CD14-positive monocyte (primary cell): Measurements from ENCODE around the gene DOCK1. TPM values are rescaled to one million over a fixed set of nuclear protein-coding genes. Genes with fewer than 3 reads are reported as not detected.

Experiments
- DNase-seq, 3 donors: peaks; one replicate each; pipeline ENCODE4 v3.0.0-alpha.2; 2011 to 2022
- H2AFZ ChIP-seq: 2 replicates; pipeline ENCODE4 v1.6.0; 2012; ENCODE audit warnings: mild to moderate bottlenecking, low read depth, low read length, inconsistent platforms; ENCODE audit not compliant: insufficient read depth, poor library complexity, severe bottlenecking
- H3K27ac ChIP-seq, 2 donors: 1 replicate in 1 of 2; 2 replicates in 1 of 2; pipeline ENCODE4 v1.5.1; 2012 to 2013; ENCODE audit warnings: low read length in 2 of 2, control low read depth in 1 of 2, inconsistent platforms in 1 of 2, low read depth in 1 of 2, mild to moderate bottlenecking in 1 of 2
- H3K27me3 ChIP-seq, 2 donors: one replicate each; pipeline versions ENCODE4 v1.6.0 to v1.6.1; 2011 to 2013; ENCODE audit warnings: low read length in 2 of 2; ENCODE audit not compliant: control insufficient read depth in 2 of 2, insufficient read depth in 2 of 2
- H3K36me3 ChIP-seq, 2 donors: replicated peaks in 1 of 2; 1 replicate in 1 of 2; 2 replicates in 1 of 2; pipeline versions ENCODE4 v1.5.1 to v1.6.1; 2012 to 2013; ENCODE audit warnings: low read length in 2 of 2, control low read depth in 1 of 2, inconsistent platforms in 1 of 2, mild to moderate bottlenecking in 1 of 2; ENCODE audit not compliant: insufficient read depth in 2 of 2, control insufficient read depth in 1 of 2
- H3K4me1 ChIP-seq, 2 donors: 1 replicate in 1 of 2; 2 replicates in 1 of 2; pipeline versions ENCODE4 v1.5.1 to v1.6.1; 2012 to 2013; ENCODE audit warnings: low read length in 2 of 2, control low read depth in 1 of 2, inconsistent platforms in 1 of 2, mild to moderate bottlenecking in 1 of 2, moderate library complexity in 1 of 2; ENCODE audit not compliant: insufficient read depth in 2 of 2, control insufficient read depth in 1 of 2
- H3K4me2 ChIP-seq: replicated peaks from 2 replicates; pipeline ENCODE3; 2012; ENCODE audit warnings: low read length, moderate library complexity, mild to moderate bottlenecking; ENCODE audit not compliant: poor library complexity, severe bottlenecking; ENCODE audit errors: extremely low read depth
- H3K4me3 ChIP-seq, 3 experiments: fragments of 200-600 bp in 1 of 3; sonication (generic) in 1 of 3; replicated peaks in 1 of 3; 1 replicate in 2 of 3; 2 replicates in 1 of 3; pipeline ENCODE4 v1.5.1; 2011 to 2013; ENCODE audit warnings: low read length in 3 of 3, mild to moderate bottlenecking in 3 of 3, control low read depth in 2 of 3, low read depth in 2 of 3, inconsistent platforms in 1 of 3, moderate library complexity in 1 of 3
- H3K79me2 ChIP-seq: 2 replicates; pipeline ENCODE4 v1.6.0; 2012; ENCODE audit warnings: mild to moderate bottlenecking, control low read depth, inconsistent platforms, low read length, moderate library complexity; ENCODE audit not compliant: insufficient read depth
- H3K9ac ChIP-seq: 2 replicates; pipeline ENCODE4 v1.6.0; 2017; ENCODE audit warnings: low read length, mild to moderate bottlenecking; ENCODE audit not compliant: insufficient read depth, poor library complexity, severe bottlenecking
- H3K9me3 ChIP-seq, 2 donors: replicated peaks in 1 of 2; 1 replicate in 1 of 2; 2 replicates in 1 of 2; pipeline versions ENCODE4 v1.5.1 to v1.6.1; 2012 to 2013; ENCODE audit warnings: low read length in 2 of 2, control low read depth in 1 of 2; ENCODE audit not compliant: control insufficient read depth in 1 of 2, insufficient read depth in 1 of 2
- H4K20me1 ChIP-seq: 2 replicates; pipeline ENCODE4 v1.6.0; 2012; ENCODE audit warnings: mild to moderate bottlenecking, low read length, control low read depth, moderate library complexity; ENCODE audit not compliant: insufficient read depth
- H3K27ac Mint-ChIP-seq, 7 donors: one replicate each; pipeline ENCODE4 v1.8.0; 2020; ENCODE audit warnings: mild to moderate bottlenecking in 7 of 7, mixed read lengths in 7 of 7, moderate library complexity in 6 of 7, inconsistent platforms in 2 of 7
- H3K27me3 Mint-ChIP-seq, 3 donors: one replicate each; pipeline ENCODE4 v1.8.0; 2021 to 2022; ENCODE audit warnings: low read depth in 3 of 3, mild to moderate bottlenecking in 3 of 3, mixed read lengths in 3 of 3, moderate library complexity in 3 of 3, inconsistent platforms in 1 of 3
- H3K36me3 Mint-ChIP-seq, 2 donors: one replicate each; pipeline ENCODE4 v1.8.0; 2020; ENCODE audit warnings: mixed read lengths in 2 of 2, inconsistent platforms in 1 of 2, mild to moderate bottlenecking in 1 of 2
- H3K4me1 Mint-ChIP-seq: one replicate; pipeline ENCODE4 v1.8.0; 2020; ENCODE audit warnings: mild to moderate bottlenecking, mixed read lengths
- H3K4me3 Mint-ChIP-seq, 2 donors: one replicate each; pipeline ENCODE4 v1.8.0; 2020; ENCODE audit warnings: mild to moderate bottlenecking in 2 of 2, mixed read lengths in 2 of 2, moderate library complexity in 1 of 2
- H3K9me3 Mint-ChIP-seq, 7 donors: one replicate each; pipeline ENCODE4 v1.8.0; 2020 to 2022; ENCODE audit warnings: mixed read lengths in 7 of 7, mild to moderate bottlenecking in 6 of 7, moderate library complexity in 6 of 7, inconsistent platforms in 2 of 7
- whole genome bisulfite sequencing: methylation state at CpG from one replicate; pipeline ENCODE4 v1.1.5; 2013; ENCODE audit warnings: missing lambda C conversion rate; ENCODE audit not compliant: insufficient coverage; 5-methylcytosine and 5-hydroxymethylcytosine counted together
- intact Hi-C, 2 donors: fragments of 100-400 bp; cut with micrococcal nuclease; formaldehyde crosslinking; loops; one replicate each; pipeline versions ENCODE4 v1.15.0 to v1.15.1; 2023
- polyA plus RNA-seq, 3 donors: library from polyadenylated mRNA; depleted of rRNA in 1 of 3; unstranded in 2 of 3; stranded (reverse) in 1 of 3; fragments of 300-500 nt in 2 of 3; fragments of >200 nt in 1 of 3; fragmentation: Illumina TruSeq in 2 of 3; gene quantifications; 1 replicate in 2 of 3; 2 replicates in 1 of 3; pipeline ENCODE4 v1.2.3, GENCODE V29; 2012 to 2021
- TF ChIP-seq, protein P1 (sequence below): fragments of 200-600 bp; IDR thresholded peaks from one replicate; pipeline ENCODE4 v1.8.0; 2022; ENCODE audit warnings: antibody characterized with exemption, mild to moderate bottlenecking

Gene DOCK1
- polyA plus RNA-seq, 3 donors, result 0.31 to 0.35 TPM; not detected in 1

DNA sequence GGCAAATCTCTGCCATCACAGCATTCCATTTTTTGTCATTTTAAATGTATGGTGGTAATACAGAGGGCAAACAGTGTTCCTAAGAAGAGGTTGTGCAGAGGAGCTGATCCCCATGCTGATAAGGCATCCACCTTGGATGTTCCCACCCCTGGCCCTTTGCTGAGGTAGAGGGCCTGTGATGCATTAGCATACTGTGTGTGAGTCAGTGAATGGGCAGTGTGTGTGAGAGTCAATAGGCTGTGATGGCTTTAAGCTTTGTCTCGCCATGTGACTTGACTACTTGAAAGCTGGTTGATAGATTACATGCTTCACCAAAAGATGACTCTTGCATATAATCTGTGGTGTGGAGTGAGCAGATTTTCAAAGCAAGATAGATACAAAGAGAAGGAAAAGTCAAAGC, 209.9 kb downstream of the DOCK1 start:
- Histone ChIP-seq H3K79me2 (no peaks in the 10 kb centered on the region), H4K20me1 (no peaks in the 10 kb centered on the region), H3K36me3 (no peaks in the 10 kb centered on the region), H3K4me2 (no peak overlapping the region), H2AFZ (no peak overlapping the region), H3K9ac (no peak overlapping the region), H3K27me3 (no peaks in the 10 kb centered on the region), H3K4me1 (no peaks in the 10 kb centered on the region), H3K4me3 (no peak overlapping the region), H3K27ac (no peak overlapping the region), H3K9me3 (no peaks in the 10 kb centered on the region)
- intact Hi-C loops, result no loop called here
- no peak overlapping the region for H3K27ac Mint-ChIP-seq
- H3K4me1 Mint-ChIP-seq, result no peaks in the 10 kb centered on the region
- peaks cover 0 to 4% (median 3%) of the 10 kb centered on the region in 3 donors for H3K27me3 Mint-ChIP-seq
- no peaks in the 10 kb centered on the region for H3K9me3 Mint-ChIP-seq
- H3K36me3 Mint-ChIP-seq, result no peaks in the 10 kb centered on the region
- H3K4me3 Mint-ChIP-seq, result no peak overlapping the region
- DNase-seq, result no peak
- WGBS, result 100% methylated on average over 1 of the region's 1 CpG
- TF ChIP-seq, protein P1, sequence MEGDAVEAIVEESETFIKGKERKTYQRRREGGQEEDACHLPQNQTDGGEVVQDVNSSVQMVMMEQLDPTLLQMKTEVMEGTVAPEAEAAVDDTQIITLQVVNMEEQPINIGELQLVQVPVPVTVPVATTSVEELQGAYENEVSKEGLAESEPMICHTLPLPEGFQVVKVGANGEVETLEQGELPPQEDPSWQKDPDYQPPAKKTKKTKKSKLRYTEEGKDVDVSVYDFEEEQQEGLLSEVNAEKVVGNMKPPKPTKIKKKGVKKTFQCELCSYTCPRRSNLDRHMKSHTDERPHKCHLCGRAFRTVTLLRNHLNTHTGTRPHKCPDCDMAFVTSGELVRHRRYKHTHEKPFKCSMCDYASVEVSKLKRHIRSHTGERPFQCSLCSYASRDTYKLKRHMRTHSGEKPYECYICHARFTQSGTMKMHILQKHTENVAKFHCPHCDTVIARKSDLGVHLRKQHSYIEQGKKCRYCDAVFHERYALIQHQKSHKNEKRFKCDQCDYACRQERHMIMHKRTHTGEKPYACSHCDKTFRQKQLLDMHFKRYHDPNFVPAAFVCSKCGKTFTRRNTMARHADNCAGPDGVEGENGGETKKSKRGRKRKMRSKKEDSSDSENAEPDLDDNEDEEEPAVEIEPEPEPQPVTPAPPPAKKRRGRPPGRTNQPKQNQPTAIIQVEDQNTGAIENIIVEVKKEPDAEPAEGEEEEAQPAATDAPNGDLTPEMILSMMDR, result no peak

DNA sequence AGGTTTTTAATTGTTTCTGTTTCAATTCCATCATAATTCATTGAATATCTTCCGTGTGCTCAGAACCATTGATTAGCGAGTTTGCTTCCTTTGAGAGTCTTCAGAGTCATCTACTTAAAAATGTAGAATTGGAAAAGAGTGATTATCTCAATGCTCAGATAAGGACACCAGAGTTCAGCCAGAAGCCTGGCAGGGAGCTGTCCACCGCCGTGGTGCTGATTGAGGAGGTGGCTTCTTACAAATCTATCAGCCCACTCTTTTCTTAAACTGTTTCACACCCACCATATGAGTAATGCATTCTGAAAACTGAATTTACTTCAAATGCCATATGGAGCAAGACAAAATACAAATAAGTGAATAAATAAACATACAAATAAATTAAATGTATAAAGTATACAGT, 211.9 kb downstream of the DOCK1 start:
- Mint-ChIP-seq H3K4me3 (no peak overlapping the region), H3K36me3 (no peaks in the 10 kb centered on the region), H3K9me3 (no peaks in the 10 kb centered on the region), H3K27ac (no peak overlapping the region), H3K27me3 (peaks cover 2 to 4% (median 3%) of the 10 kb centered on the region in 3 donors), H3K4me1 (no peaks in the 10 kb centered on the region)
- Histone ChIP-seq H3K27me3 (no peaks in the 10 kb centered on the region), H3K4me2 (no peak overlapping the region), H4K20me1 (no peaks in the 10 kb centered on the region), H3K79me2 (no peaks in the 10 kb centered on the region), H2AFZ (no peak overlapping the region), H3K4me1 (no peaks in the 10 kb centered on the region), H3K4me3 (no peak overlapping the region), H3K27ac (no peak overlapping the region), H3K9ac (no peak overlapping the region), H3K36me3 (no peaks in the 10 kb centered on the region), H3K9me3 (no peaks in the 10 kb centered on the region)
- no peak for DNase-seq
- intact Hi-C loops, result no loop called here
- TF ChIP-seq, protein P1, result no peak
- whole genome bisulfite sequencing, result no CpG with 5 or more reads among the region's 4 CpGs
